Astrocyte of the cerebellum (primary cell): ENCODE measurements around the gene LCN2.

ENCODE experiments used
- DNase-seq: peaks from one replicate; pipeline ENCODE4 v3.0.0-alpha.2; 2011; ENCODE audit warnings: low read depth
- H3K4me3 ChIP-seq: 2 replicates; pipeline ENCODE4 v1.5.1; 2011; ENCODE audit warnings: mild to moderate bottlenecking, low read depth, low read length, moderate library complexity
- in situ Hi-C: cut with HindIII; loops from 2 replicates; pipeline ENCODE4 v1.10.0; 2017; ENCODE audit warnings: low sequenced_read_pairs
- TF ChIP-seq, protein P1 (sequence below): IDR thresholded peaks from 2 replicates; pipeline ENCODE4 v1.5.1; 2012; ENCODE audit warnings: low read length, low read depth, moderate library complexity, mild to moderate bottlenecking; ENCODE audit errors: missing control alignments

Gene LCN2

GRCh38 chr9:128120061-128120740 is 29.1 kb upstream of the LCN2 start:
- H3K4me3 ChIP-seq: no peak overlapping the region
- TF ChIP-seq, protein P1, sequence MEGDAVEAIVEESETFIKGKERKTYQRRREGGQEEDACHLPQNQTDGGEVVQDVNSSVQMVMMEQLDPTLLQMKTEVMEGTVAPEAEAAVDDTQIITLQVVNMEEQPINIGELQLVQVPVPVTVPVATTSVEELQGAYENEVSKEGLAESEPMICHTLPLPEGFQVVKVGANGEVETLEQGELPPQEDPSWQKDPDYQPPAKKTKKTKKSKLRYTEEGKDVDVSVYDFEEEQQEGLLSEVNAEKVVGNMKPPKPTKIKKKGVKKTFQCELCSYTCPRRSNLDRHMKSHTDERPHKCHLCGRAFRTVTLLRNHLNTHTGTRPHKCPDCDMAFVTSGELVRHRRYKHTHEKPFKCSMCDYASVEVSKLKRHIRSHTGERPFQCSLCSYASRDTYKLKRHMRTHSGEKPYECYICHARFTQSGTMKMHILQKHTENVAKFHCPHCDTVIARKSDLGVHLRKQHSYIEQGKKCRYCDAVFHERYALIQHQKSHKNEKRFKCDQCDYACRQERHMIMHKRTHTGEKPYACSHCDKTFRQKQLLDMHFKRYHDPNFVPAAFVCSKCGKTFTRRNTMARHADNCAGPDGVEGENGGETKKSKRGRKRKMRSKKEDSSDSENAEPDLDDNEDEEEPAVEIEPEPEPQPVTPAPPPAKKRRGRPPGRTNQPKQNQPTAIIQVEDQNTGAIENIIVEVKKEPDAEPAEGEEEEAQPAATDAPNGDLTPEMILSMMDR: no peak
- in situ Hi-C loops: no loop called here
- DNase-seq: no peak

- no peak overlapping the region for H3K4me3 ChIP-seq
- in situ Hi-C loops: no loop called here
- TF ChIP-seq, protein P1: no peak
- no peak for DNase-seq
These were observed 28.4 kb upstream of the LCN2 start for GRCh38 chr9:128120741-128121465.

GRCh38 chr9:128121466-128121810 is 27.8 kb upstream of the LCN2 start:
- no peak overlapping the region for H3K4me3 ChIP-seq
- TF ChIP-seq, protein P1: no peak
- in situ Hi-C loops: no loop called here
- DNase-seq: no peak

DNA sequence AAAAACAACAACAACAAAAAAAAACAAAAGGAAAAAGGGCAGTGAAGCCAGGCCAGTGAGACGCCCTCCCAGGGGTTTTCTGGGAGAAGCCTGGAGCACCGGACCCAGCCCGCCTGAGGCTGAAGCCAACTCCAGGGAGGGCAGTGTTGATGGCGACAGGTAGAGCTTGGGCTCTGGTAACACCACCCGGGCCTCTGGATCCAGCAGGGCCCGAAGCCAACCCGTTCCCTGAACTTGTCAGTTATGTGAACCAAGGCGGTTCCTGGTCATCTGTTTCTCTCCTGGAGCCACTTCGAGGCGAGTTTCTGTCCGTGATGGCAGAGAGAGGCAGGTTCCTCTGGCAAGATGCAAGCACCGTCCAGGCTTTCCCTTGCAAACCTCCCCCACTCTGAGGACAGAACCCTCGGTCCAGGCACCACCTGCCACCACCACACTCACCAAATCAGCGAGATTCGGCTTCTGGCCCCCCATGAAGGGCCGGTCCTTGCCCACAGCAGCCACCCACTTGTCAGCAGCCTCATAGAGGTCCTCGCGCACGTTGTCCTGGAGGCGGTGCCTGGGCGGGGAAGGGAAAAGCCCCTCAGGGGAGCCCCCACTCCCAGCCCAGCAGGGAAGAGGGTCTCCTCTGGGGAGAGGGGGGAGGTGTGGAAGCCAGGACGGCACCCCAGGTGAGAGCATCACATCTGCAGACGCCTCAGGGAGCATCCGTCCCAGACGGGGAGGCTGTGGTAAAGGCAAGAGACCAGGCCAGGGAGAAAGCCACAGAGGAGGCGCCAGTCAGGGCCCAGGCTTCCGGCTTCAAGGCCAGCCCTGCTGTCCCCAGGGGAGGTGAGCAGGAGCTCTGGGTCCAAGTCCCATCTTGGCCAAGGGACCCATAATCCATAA is 27.1 kb upstream of the LCN2 start:
- no peak overlapping the region for H3K4me3 ChIP-seq
- TF ChIP-seq, protein P1: no peak
- no peak for DNase-seq
- in situ Hi-C loops: no loop called here

- in situ Hi-C loops: no loop called here
- no peak overlapping the region for H3K4me3 ChIP-seq
- DNase-seq: no peak
- TF ChIP-seq, protein P1: no peak
These were observed 26.5 kb upstream of the LCN2 start for GRCh38 chr9:128122809-128123175.

GRCh38 chr9:128123451-128124080 is 25.7 kb upstream of the LCN2 start:
- no peak overlapping the region for H3K4me3 ChIP-seq
- in situ Hi-C loops: no loop called here
- DNase-seq: no peak
- TF ChIP-seq, protein P1: no peak
